Vagina (tissue), 2 donors: ENCODE data around the gene CCDC80.

Experiments
- CTCF ChIP-seq, 3 experiments: fragments of 450-650 bp in 2 of 3; fragments of 200-600 bp in 1 of 3; sonication (generic) in 1 of 3; IDR thresholded peaks; one replicate each; pipeline ENCODE4 v1.5.1; 2017 to 2019; ENCODE audit warnings: antibody characterized with exemption in 3 of 3, mild to moderate bottlenecking in 2 of 3, moderate library complexity in 2 of 3
- POLR2A ChIP-seq, 2 donors: fragments of 450-650 bp; IDR thresholded peaks; one replicate each; pipeline ENCODE4 v1.6.1; 2017; ENCODE audit warnings: antibody characterized with exemption in 2 of 2, mild to moderate bottlenecking in 2 of 2, moderate library complexity in 2 of 2
- POLR2AphosphoS5 ChIP-seq, 2 donors: sonication (generic); formaldehyde crosslinking; IDR thresholded peaks; one replicate each; pipeline ENCODE4 v1.9.0; 2017; ENCODE audit warnings: antibody characterized with exemption in 2 of 2, mild to moderate bottlenecking in 2 of 2, low read depth in 1 of 2; ENCODE audit not compliant: insufficient read depth in 1 of 2

GRCh38 chr3:112654492-112654891 lies 13.5 kb upstream of the CCDC80 start:
- TF ChIP-seq CTCF (IDR thresholded peaks at IDR 0.05) (no peak), POLR2A (IDR thresholded peaks at IDR 0.05) (no peak), POLR2AphosphoS5 (IDR thresholded peaks at IDR 0.05; ENCODE audit: insufficient read depth in 1 of 2, low read depth in 1 of 2) (no peak)
